Ramos (cell line): ENCODE data around the gene RHBDF2.

Source experiments
- in situ Hi-C: fragments of 300-500 bp; cut with MboI; formaldehyde crosslinking; loops from one replicate; pipeline ENCODE4 v1.14.3; 2022; ENCODE audit warnings: low sequenced_read_pairs; ENCODE audit not compliant: unreplicated experiment

The RHBDF2 gene

GRCh38 chr17:76446449-76447231, 54.6 kb downstream of the RHBDF2 start:
- in situ Hi-C loops: no loop called here

- in situ Hi-C loops: no loop called here
Observed at GRCh38 chr17:76445697-76446448, 55.4 kb downstream of the RHBDF2 start.

- in situ Hi-C loops: no loop called here
Observed at GRCh38 chr17:76444518-76445311, 56.5 kb downstream of the RHBDF2 start.

- in situ Hi-C loops: no loop called here
Observed at GRCh38 chr17:76442341-76443338, 58.6 kb downstream of the RHBDF2 start.

GRCh38 chr17:76441686-76442340, 59.4 kb downstream of the RHBDF2 start:
- in situ Hi-C loops: no loop called here

- in situ Hi-C loops: no loop called here
Observed at GRCh38 chr17:76440751-76441362, 60.4 kb downstream of the RHBDF2 start.

GRCh38 chr17:76439314-76439928, 61.8 kb downstream of the RHBDF2 start:
- in situ Hi-C loops: no loop called here

GRCh38 chr17:76438906-76439305, 62.3 kb downstream of the RHBDF2 start:
- in situ Hi-C loops: no loop called here

- in situ Hi-C loops: no loop called here
Observed at GRCh38 chr17:76437467-76438402, 63.5 kb downstream of the RHBDF2 start.

- in situ Hi-C loops: no loop called here
Observed at GRCh38 chr17:76435751-76436150, 65.5 kb downstream of the RHBDF2 start.

GRCh38 chr17:76434870-76435269, 66.4 kb downstream of the RHBDF2 start:
- in situ Hi-C loops: no loop called here

GRCh38 chr17:76433693-76434092, 67.5 kb downstream of the RHBDF2 start:
- in situ Hi-C loops: no loop called here

GRCh38 chr17:76432712-76433336, 68.4 kb downstream of the RHBDF2 start:
- in situ Hi-C loops: no loop called here

- in situ Hi-C loops: no loop called here
Observed at GRCh38 chr17:76432004-76432403, 69.2 kb downstream of the RHBDF2 start.

- in situ Hi-C loops: no loop called here
Observed at GRCh38 chr17:76431509-76431908, 69.7 kb downstream of the RHBDF2 start.

GRCh38 chr17:76428511-76428910, 72.7 kb downstream of the RHBDF2 start:
- in situ Hi-C loops: no loop called here
